B cell (primary cell): Measurements from ENCODE around the gene GGTLC2.
"Not testable (repeated sequence)": the region's sequence is repeated elsewhere in the genome, so short reads cannot be mapped to it uniquely, and the experiment has no call there.

Experiments
- CTCF ChIP-seq: fragments of 200-600 bp; IDR thresholded peaks from one replicate; pipeline ENCODE4 v1.8.0; 2022; ENCODE audit warnings: antibody characterized with exemption, mild to moderate bottlenecking
- EZH2 ChIP-seq: IDR thresholded peaks from 2 replicates; pipeline ENCODE4 v1.6.1; 2012; ENCODE audit warnings: borderline replicate concordance, low read depth, mild to moderate bottlenecking, moderate library complexity, low read length; ENCODE audit not compliant: insufficient read depth, poor library complexity, severe bottlenecking

- TF ChIP-seq CTCF, EZH2: not testable (repeated sequence)
Measured at GRCh38 chr22:22628546-22629495, 15.6 kb upstream of the GGTLC2 start.
